Fibroblast of skin of left quadriceps (primary cell): ENCODE data around the gene JUN.

Experiments
- DNase-seq, 2 experiments: peaks; one replicate each; pipeline ENCODE4 v3.0.0-alpha.2; 2013; ENCODE audit warnings: low read depth in 2 of 2

Gene JUN

DNA sequence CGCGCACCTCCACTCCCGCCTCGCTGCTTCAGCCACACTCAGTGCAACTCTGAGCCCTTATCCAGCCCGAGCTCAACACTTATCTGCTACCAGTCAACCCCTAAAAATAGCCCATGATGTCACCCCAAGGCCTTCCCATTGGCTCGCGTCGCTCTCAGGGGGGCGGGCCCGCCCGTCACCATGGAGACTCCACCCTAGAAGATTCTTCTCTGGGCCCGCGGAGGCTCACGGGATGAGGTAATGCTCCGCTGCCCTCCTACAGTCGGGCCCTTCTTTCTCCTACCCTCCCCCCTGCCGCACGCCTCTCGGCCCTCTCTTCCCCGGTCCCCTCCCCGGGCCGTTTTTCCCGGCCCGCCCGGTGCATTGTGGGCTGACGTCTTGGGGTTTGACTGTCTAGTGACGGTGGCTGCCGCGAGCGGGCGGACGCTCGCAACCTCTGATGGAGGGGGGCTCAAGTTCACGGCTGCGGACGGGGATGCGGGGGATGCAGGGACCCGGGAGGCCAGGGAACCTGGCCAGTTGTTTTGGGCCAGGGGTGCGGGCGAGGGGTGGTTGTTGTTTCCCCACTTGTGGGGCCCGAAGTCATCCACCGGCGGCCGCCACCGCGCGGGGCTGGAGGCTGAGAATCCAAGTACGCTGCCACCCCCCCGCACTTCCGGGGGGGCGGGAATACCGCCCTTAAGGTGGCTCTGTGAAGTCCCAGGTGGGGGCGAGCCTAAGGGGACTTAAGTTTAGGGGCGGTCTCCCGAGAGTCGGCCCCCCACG is at the start of gene JUN:
JUN (minus strand) TSS at position 55 of the 765 bp plus-strand sequence. CDS start 977 bp downstream, outside the sequence.
- peak; percentile 100 for DNase-seq

DNA sequence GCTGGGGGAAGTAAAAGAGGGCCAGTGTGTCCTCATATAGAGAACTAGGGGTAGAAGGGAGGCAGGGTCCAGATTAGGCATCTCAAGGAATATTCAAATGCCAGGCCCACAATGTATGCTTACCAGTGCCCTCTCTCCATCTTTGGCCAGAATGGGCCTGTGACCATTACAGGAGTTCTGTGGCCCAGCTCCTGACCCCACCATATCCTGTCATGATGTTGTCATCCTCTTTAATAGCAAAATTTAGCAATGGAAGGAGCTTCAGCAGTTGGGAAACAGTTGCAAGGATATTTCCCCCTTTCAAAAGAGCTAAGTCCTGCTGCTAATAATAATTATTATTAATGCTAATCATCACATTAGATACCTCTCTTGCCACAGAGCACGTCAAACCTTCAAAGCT is 49.3 kb upstream of the JUN start:
- DNase-seq: no peak

DNA sequence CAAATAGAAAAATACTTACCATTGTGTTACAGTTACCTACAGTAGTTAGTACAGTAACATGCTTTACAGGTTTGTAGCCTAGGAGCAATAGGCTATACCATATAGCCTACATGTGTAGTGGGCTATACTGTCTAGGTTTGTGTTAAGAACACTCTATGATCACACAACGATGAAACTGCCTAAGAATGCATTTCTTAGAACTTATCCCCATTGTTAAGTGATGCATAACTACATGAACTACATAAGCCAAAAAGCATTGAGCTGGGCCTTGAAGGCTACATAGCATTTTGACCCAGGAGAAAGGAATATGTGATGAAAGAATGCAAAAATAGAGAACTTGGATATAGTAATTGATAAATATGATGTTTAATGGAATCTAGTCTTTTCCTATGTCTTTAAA is 46.4 kb upstream of the JUN start:
- DNase-seq: no peak

DNA sequence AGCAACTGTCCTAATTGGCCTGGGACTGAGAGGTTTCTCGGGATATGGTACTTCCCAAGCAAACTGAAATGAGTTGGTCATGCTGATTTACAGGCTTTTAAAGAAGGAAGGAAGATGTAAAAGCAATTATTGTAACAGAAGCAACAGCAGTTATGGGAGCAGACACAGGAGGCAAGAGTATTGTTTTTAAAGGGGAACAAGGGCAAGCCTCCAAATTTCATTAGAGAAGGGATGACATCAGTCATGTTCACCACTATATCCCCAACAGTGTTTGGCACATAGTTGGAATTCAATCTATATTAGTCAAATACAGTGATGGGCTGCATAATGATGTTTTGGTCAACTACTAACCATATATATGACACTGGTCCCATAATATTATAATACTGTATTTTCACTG is 46.0 kb upstream of the JUN start:
- DNase-seq: no peak

DNA sequence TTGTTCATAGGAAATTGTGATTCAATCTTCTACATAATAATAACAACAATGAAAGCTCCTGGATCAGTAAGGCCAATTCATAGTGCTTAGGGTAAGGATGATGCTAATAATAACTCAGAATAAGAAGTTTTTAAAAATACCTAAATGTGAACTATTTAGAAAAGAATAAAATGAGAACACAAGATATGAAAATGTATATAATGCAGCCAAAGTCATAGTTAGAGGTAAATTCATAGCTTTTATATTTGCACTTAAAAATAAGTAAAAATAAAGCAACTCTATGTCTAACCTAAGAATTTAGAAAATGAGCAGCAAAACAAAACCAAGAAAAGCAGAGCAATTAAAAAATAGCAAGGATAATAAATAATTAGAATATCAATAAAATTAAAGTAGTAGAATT is 43.5 kb upstream of the JUN start:
- DNase-seq: no peak

DNA sequence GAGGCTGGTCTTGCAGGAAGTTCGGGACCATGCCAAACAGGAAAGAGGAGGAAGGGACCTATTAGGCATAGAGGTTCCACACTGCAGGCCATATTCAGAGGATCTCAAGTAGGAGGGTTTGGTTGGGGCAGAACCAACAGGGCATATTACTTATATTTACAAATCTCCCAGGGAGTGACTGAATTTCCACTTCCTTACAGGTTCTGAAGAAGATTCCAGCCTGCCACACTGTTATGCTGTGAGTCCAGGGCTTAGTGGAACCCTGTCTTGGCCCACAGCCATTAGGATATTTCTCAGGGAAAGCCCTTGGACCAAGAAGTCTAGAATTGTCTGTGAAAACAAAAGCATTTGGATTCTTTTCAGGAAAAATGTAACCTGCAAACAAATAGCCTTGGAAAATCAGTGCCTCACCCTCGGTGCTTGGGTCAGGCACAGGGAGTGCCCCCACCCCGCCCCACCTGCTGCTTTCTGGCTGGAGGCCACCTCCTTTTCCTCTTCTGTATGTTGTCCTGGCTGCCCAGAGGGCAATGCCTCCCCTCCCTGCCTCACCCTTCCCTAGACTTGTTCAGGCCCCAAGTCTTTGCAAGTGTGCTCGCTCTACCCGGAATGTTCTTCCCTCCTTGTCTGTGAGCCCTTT is 41.0 kb upstream of the JUN start:
- DNase-seq: no peak

DNA sequence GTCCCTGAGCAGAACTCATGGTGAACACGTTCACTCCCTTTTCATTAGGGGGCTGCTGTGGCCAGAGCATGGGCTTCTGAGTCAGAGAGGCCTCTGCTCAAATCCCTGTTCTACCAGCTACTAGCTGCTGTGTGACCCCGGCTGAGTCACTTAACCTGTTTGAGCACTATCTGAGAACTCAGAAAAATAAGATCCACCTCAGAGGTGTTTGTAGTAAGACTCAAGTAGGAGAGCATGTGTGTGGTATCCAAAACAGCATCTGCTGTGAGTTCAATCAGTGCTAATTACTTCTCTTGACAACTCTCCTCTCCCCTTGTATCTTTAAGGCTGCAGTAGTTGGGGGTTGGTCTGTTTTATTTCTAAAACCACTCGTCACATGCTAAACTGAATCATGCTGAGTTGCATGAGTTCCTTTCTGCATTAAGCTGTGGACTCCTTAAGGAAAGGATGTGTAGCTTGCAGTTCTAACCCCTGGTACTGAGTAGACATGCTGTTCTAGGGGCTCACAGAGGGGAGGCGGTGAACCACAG is 39.7 kb upstream of the JUN start:
- DNase-seq: peak; percentile 51 to 52

DNA sequence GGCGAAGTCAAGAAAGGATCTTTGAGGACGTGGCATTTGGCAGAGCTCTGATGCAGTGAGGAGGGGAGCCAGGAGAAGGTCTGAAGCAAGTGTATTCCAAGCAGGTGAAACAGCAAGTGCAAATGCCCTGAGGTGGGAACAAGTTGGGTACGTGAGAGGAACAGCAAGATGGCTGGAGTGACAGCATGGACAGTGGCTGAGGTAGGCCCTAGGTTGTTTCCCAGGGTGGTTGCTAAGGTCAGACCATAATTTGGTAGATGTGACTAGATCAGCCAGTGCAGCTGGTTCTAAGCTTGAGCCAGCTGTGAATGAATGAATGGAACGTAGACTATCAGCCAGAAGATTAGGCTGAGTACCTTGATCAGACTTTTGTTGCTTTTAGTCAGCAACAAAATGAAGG is 37.5 kb upstream of the JUN start:
- no peak for DNase-seq

DNA sequence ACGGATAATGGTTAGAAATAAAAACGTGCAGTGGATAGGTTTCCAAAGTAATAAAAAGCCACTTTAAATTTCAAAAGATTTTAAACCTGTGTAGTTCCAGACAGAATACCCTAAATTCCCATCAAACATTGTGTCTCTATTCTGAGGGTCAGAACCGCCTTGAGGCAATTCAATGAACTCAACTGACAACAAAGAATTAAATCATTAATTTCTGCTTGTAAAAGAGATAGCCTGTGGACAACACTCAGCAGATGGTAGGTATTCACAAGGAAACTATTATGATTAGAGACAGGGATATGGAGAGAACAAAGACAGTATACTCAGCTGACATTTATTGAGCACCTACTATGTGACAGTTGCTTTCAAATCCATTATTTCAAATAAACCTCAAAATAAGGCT is 35.1 kb upstream of the JUN start:
- DNase-seq: no peak

DNA sequence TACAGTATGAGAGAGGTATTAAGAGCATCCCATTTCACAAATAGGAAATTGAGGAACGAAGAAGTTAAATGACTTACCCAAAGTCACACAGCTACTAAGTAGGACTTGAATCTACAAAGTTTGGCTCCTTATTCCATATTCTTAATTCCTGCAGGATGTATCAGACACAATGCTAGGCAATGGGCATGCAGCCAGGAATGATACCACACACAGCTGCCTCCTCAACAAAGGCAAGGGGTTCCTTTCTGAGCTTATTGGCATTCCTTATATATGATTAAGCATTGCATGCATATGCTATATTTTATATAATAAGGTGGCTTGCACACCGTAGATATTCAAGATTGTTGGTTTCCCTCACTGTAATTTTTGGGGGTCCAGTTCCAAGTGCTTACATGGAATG is 34.2 kb upstream of the JUN start:
- peak; percentile 92 to 93 for DNase-seq

DNA sequence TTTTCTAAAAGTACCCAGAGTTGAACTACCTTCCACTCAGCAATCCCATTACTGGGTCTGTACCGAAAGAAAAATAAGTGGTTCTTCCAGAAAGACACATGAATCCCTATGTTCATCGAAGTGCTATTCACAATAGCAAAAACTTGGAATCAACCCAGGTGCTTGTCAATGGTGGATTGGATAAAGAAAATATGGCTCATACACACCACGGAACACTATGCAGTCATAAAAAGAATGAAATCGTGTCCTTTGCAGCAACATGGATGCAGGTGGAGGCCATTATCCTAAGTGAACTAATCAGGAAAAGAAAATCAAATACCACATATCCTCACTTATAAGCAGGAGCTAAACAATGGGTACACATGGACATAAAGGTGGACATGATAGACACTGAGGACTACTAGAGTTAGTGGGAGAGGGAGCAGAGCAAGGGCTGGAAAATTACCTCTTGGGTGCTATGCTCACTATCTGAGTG is 32.9 kb upstream of the JUN start:
- DNase-seq: no peak

DNA sequence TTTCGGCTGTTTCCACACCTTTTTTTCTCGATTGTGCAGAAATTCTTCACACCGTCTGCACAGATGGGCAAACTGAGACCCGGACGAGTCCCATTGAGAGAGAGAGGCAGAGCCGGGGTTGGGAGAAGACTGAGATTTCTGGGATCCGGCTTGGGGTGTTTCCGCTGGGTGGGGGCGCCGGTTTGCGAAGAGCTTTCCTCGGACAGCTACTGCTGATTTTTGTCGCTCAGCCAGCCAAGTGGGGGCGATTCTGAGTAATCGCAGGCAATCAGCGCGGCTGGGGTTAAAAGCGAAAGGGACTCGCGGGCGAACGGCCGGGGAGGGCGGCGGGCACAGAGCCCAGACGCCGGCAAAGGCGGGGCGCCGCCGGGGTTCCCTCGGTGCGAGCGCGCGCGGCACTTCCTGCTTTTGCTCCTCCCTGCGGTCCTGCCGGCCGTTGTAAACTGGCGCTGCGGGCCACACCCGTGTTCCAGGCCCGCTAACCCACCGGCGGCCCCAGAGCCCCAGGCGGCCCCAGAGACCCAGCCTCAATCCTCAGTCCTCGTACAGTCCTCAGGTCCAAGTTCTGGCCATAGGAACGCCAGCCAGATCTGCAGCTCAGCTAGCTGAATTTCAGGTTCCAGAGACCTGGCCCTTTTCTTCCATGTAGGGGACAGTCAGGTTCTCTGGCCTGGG is 32.4 kb upstream of the JUN start:
- peak; percentile 73 to 76 for DNase-seq

DNA sequence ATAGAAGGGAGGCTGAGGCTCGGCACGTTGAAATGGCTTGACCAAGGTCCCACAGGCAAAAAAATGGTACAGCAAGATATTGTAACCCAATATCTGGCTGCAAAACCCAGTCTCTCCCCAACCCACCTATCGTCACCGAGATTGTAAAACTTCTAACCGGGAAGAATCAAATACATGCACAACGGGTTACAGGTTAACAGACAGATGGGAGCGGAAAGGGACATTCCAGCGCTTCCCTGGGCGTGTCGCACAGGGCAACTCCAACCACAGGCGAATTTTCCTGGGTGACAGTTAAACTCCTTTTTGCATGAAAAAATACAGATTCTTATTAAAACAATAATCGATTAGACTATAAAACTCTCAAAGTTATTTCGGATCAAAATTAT is 31.8 kb upstream of the JUN start:
- no peak for DNase-seq

DNA sequence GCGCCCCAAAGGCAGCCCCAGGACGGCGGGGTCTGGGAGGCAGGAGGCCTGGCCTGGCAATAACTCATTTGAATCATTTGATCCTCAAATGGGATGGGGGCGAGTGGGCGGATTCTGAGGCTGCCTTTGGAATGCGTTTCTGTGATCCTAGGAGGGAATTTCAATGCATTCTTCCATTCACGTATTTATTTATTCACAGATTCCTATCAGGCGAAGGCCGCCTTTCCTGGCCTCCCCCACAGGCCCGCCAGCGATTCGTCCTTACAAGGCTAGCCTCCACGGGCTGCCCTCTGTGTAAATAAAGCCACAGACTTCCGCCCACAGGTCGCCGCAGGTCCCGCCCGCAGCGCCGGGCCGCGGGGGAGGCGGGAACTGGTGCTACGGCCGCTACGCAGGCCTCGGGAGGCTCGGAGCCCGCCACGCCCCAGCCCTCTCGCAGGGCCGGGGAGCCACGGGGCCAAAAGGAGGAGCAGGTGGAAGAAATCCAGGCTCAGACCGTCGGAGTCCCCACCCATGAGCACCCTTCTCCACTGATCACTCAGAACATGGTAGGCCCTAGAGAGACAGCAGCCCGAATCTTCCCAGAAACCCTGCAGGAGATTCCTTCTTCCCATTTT is 31.3 kb upstream of the JUN start:
- DNase-seq: peak; percentile 53 to 61

DNA sequence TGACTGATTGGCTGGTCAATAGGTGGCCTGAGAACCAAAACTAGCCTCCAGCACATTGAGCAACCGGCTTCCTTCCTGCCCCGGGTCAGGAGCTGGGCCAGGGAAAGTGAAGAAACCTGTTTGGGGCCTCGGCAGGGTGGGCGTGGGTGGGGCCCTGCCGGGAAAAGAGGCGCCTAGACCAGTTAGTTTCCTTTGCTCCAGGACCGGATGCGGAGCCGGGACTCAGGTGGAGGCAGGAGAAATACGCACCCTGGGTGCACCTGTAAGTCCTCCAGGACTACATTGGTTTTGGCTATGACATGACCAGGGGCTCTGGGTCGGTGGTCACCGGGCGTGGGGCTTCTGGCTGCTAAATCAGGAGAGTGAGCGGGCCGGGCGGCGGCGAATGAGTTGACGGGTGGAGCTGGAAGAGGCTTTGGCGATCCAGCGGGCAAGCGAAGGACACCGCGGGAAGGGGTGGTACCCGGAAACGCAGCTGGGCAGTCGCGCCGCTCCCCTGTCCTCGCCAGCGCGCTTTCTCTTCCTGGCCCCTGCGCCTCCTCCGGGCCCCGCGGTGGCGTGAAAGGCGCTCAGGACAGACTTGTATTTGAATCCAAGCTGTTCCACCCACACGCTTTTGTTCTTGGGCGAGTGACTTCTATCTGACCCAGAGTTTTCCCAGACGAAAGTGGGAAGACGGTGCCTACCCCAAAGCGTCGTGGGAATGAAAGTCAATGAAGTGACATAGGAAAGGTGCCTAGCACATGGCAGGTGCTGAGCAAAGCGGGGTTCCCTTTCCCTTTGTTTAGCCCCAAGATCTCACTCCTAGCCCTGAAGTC is 30.6 kb upstream of the JUN start:
- DNase-seq: no peak

DNA sequence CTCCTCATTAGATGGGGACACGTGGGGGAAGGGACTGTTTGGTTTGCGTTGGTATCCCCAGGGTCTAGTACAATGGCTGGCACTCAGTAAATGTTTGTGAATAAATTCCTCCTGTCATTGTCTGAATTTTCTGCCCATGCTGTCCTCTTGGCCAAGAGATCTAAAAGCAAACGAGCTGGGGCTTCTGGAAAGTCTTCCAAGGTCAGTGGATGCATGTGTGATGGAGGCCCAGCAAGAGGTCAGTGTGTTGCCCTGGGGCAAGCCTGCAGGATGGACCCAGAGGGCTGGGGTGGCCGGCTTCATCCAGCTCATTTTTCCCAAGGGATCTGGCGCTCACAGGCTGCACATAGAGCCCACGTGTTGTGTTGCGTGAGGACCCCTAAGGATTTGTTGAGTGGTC is 30.0 kb upstream of the JUN start:
- DNase-seq: no peak

DNA sequence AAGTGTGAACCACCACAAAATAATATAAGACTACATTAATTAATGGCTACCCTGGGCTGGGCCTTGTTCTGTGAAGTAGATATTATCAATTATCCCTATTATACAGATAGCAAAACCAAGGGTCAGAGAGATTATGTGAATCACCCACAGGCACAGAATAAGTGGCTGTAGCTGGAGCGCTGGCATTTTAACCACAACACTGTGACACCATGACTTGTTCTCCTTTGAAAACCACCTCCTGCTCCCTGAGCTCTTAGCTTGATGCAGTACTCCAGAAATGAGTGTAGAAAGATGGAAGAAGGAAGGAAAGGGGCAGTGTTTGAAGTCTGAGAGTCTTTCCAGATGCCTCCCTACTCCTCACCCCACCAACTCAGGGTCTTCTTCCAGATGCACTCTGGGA is 29.5 kb upstream of the JUN start:
- DNase-seq: no peak

DNA sequence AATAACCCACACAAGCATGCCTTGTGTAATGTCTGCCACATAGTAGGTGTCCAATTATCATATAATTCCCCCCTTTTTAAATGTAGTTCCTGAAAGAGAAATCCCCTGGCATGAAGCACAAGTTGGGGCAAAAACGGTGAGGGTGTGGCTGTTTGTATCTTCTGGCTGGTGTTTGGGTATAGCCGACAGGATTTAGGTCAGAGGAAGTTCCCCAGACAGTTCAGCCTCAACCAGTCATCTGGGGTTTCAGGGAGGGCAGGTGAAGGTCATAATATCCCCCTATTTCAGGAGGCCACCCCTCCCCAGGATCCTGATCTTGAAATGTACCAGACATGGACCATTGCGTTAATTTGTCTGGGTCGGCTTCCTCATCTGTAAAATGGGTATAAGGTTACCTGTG is 29.1 kb upstream of the JUN start:
- DNase-seq: no peak

DNA sequence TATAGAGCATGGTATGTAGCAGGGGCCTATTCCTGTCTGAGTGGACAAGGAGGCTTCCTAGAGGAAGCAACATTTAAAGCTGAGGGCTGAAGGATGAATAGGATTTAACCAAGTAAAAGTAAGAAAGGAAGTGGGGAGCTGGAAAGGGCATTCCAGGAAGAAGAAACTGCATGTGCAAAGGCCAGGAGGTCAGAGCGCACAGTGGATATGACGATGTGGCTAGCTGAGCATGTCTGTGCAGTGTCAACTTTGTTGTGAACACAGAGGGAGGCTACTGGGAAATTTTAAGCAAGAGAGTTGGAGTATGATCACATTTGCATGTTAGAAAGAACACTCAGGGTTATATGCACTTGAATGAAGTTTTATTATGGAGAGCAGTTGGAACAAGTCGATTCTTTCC is 28.6 kb upstream of the JUN start:
- no peak for DNase-seq

DNA sequence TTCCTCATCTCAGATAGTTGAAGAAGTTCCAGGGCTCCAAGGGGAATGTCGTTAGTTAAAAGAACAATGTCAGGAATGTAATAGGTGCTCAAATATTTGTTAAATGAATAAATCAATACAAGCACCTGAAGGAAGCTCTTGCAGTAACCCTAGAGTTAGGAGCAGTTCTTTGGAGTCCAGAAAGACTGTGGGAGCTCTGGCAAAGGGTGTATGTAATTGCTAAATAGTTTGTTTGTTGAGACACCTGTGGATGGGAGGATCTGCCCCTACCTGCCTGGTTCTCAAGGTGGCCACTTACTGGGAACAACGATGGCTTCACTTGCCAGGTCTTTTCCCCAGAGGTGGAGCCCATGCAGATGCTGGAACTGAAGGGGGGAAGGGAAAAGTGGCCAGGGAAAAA is 27.5 kb upstream of the JUN start:
- DNase-seq: no peak

DNA sequence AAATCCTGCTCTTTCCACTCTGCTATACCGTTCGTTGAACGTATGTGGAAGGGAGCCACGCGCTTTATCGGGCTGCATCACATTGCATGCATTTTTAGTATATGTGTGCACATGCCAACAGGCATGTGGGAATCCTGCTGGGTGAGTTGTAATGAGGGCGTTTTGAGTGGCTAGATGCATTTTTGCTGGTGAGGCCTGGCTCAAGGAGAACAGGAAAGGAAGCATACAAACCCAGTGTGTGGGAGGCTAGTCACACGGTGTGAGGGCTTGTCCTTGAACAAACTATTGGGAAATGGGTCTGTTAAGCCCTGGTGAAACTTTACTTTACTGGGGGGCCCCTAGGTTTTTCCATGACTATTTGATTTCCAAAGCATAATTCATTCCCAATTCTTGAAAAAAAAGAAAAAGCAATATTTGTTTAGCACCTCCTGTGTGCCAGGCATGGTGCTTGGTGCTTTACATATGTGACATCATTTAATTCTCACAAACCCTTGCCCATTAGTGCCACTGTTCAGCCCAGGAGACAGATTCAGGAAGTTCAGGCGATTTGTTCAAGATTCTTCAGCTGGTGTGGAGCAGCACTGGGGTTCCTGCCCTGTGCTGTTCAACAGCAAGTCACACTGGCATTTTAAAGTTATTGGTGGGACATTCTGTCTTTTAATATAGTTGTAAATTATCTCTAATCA is 25.6 kb upstream of the JUN start:
- peak; percentile 72 to 74 for DNase-seq
